GM12892 (cell line): ENCODE data around the gene TMEM45B.

ENCODE experiments used
- POLR2A ChIP-seq: IDR thresholded peaks from 2 replicates; pipeline ENCODE4 v1.6.1; 2011; ENCODE audit warnings: low read depth, low read length, control low read depth
- POLR2AphosphoS5 ChIP-seq: IDR thresholded peaks from 2 replicates; pipeline ENCODE4 v1.6.1; 2011; ENCODE audit warnings: low read depth, low read length, control low read depth
- TAF1 ChIP-seq: IDR thresholded peaks from 2 replicates; pipeline ENCODE4 v1.6.1; 2011; ENCODE audit warnings: low read depth, mild to moderate bottlenecking, control low read depth, low read length, borderline replicate concordance

GRCh38 chr11:129849447-129850130 is 33.9 kb downstream of the TMEM45B start:
- TF ChIP-seq TAF1, result no peak
- TF ChIP-seq POLR2A, result no peak
- TF ChIP-seq POLR2AphosphoS5, result no peak
